Stimulated activated CD8-positive, alpha-beta memory T cell treated with anti-CD3 and anti-CD28 coated beads, Interleukin-15, amount 100 ng/mL, for 48 hours (primary cell): ENCODE data around the gene UNC119.

Experiments
- DNase-seq, 2 donors: peaks; one replicate each; pipeline ENCODE4 v3.0.0-alpha.2; 2020; ENCODE audit warnings: low read depth in 2 of 2

The UNC119 gene

GRCh38 chr17:28573040-28573380 lies 20.6 kb upstream of the UNC119 start:
- DNase-seq: no peak

GRCh38 chr17:28572259-28573039 lies 20.0 kb upstream of the UNC119 start:
- DNase-seq: no peak

- peak; percentile 91 to 94 for DNase-seq
Observed at GRCh38 chr17:28571361-28572122, 19.1 kb upstream of the UNC119 start, which contains the start of gene PIGS. PIGS (minus strand) TSS chr17:28571524; CDS start chr17:28571496, 28 bp downstream.

- peak in 1 of 2 donors; percentile 36 for DNase-seq
Observed at GRCh38 chr17:28570716-28571360, 18.4 kb upstream of the UNC119 start.

- DNase-seq: no peak
Observed at GRCh38 chr17:28569446-28569845, 17.0 kb upstream of the UNC119 start.

GRCh38 chr17:28567604-28568003 lies 15.2 kb upstream of the UNC119 start:
- no peak for DNase-seq

GRCh38 chr17:28563475-28563874 lies 11.1 kb upstream of the UNC119 start:
- DNase-seq: no peak

- no peak for DNase-seq
Observed at GRCh38 chr17:28555022-28555421, 2.6 kb upstream of the UNC119 start.

GRCh38 chr17:28554565-28554964 lies 2.1 kb upstream of the UNC119 start:
- no peak for DNase-seq

- no peak for DNase-seq
Observed at GRCh38 chr17:28553000-28553505, 629 bp upstream of the UNC119 start.

- no peak for DNase-seq
Observed at GRCh38 chr17:28551421-28552175, 826 bp downstream of the UNC119 start.

GRCh38 chr17:28550858-28551257 lies 1.6 kb downstream of the UNC119 start:
- no peak for DNase-seq

GRCh38 chr17:28549236-28550132 lies 2.9 kb downstream of the UNC119 start:
- DNase-seq: peak; percentile 31 to 49

- DNase-seq: no peak
Observed at GRCh38 chr17:28548417-28549130, 3.9 kb downstream of the UNC119 start.

- DNase-seq: peak; percentile 52 to 61
Observed at GRCh38 chr17:28547623-28548416, 4.6 kb downstream of the UNC119 start.

GRCh38 chr17:28547096-28547622 lies 5.3 kb downstream of the UNC119 start:
- no peak for DNase-seq

- no peak for DNase-seq
Observed at GRCh38 chr17:28545787-28546415, 6.5 kb downstream of the UNC119 start.

GRCh38 chr17:28545141-28545503 lies 7.3 kb downstream of the UNC119 start:
- no peak for DNase-seq
